ENCODE results near the gene FLNC. TPM values are rescaled to one million over a fixed set of nuclear protein-coding genes. Genes with fewer than 3 reads are reported as not detected.
A peak's percentile ranks its signal among the peaks of the same experiment; 100 is the strongest.

The FLNC gene
- total and polyA plus RNA-seq, 2 donors (not counting 1 experiment from before 2014, with no cell fraction given), result 0.01 TPM; not detected in 1

DNA sequence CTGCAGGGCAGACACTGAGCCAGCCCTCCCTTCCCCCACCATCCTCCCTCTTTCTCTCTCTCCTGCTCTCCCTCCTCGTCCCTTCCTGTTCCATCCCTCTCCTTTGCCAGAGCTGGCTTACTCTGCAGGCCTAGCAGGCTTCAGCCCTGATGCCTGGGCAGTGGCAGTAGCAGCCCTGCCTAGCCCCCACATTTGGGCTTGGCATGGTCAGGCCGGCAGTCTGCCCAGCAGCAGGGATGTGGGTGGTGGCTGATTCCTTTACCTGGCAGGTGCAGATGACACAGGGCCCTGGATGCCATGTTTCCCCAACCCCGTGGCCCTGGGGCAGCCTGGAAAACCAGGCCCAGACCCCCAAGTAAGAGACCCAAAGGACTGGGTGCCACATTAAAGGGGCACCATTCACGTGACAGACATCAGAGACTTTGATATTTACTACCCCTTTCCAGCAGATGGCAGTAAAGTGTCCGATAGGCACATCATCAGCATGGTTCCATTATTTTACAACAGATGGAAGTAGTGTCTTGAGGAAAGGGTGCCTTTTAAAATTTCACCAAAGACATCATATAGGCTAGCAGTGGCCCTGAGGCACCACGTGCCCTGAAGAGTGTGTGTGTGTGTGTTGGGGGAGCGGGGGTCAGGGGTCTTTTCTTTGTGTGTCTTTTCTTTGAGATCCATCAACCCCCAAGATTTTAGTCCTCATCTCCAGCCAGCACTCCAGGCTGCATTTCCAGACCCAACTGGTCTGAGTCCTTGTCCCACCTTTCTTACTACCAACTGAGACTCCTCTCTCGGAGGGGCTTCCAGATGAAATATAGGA, 74.4 kb downstream of the FLNC start:
- POLR2A ChIA-PET, result no interaction called here
- peak overlapping the region; percentile 40 for H2AFZ ChIP-seq (ENCODE audit: insufficient read depth, low read depth, low read length, poor library complexity, severe bottlenecking)
- H3K9ac ChIP-seq (ENCODE audit: low read length), result no peak overlapping the region

More for the DNA sequence above, 74.4 kb downstream of the FLNC start:
- peaks cover 0 to 15% (median 5%) of the 10 kb centered on the region in 4 experiments for H3K27me3 ChIP-seq (replicated peaks in 1 of 4; ENCODE audit: control extremely low read depth in 1 of 4, control insufficient read depth in 3 of 4, insufficient read depth in 4 of 4, low read length in 3 of 4)
- H3K4me2 ChIP-seq (replicated peaks; ENCODE audit: low read depth, low read length, poor library complexity, severe bottlenecking), result peak overlapping the region; percentile 39
- DNase-seq (peak; percentile 84), ATAC-seq (ENCODE audit: low read depth) (peak; percentile 89)
- CTCF ChIA-PET, result interaction anchor here (0.9 to 2.8 kb wide), 15 partner anchors 10 to 305 kb away, joined by 3 to 28 read pairs (median 4); no protein-coding TSS in a partner anchor
- no peak overlapping the region for H3K4me3 Mint-ChIP-seq
- peaks cover 0 to 3% (median 3%) of the 10 kb centered on the region in 3 donors for H3K9me3 ChIP-seq (ENCODE audit: control extremely low read depth in 1 of 3, control insufficient read depth in 2 of 3, insufficient read depth in 1 of 3, low read length in 2 of 3)
- 48% methylated on average over 3 of the region's 8 CpGs for WGBS (ENCODE audit: insufficient coverage)
- H3K27me3 Mint-ChIP-seq, result peaks cover 20% of the 10 kb centered on the region
- intact Hi-C loops (cut with micrococcal nuclease), result loop anchor here (1.0 to 2.0 kb wide), 4 partner anchors 34 to 187 kb away; no protein-coding TSS in a partner anchor
- no peak overlapping the region for H3K27ac Mint-ChIP-seq
- peaks cover 3 to 9% of the 10 kb centered on the region in 2 donors for H3K4me1 ChIP-seq (ENCODE audit: control insufficient read depth in 2 of 2, insufficient read depth in 2 of 2, low read length in 2 of 2)
- no peaks in the 10 kb centered on the region for H3K79me2 ChIP-seq (ENCODE audit: control insufficient read depth, insufficient read depth, low read length)
- peaks cover 11% of the 10 kb centered on the region for H3K4me1 Mint-ChIP-seq
- H3K27ac ChIP-seq (ENCODE audit: low read length in 2 of 2), result no peak overlapping the region
- H3K4me3 ChIP-seq (ENCODE audit: control extremely low read depth in 1 of 5, extremely low read depth in 1 of 5, insufficient read depth in 1 of 5, low read depth in 2 of 5, low read length in 4 of 5), result no peak overlapping the region
- no peaks in the 10 kb centered on the region for H4K20me1 ChIP-seq (ENCODE audit: control insufficient read depth, insufficient read depth, low read length, poor library complexity, severe bottlenecking)
- no peaks in the 10 kb centered on the region for H3K9me3 Mint-ChIP-seq (ENCODE audit: insufficient read depth)
- H3K36me3 ChIP-seq (replicated peaks in 1 of 2; ENCODE audit: control extremely low read depth in 1 of 2, control insufficient read depth in 1 of 2, extremely low read depth in 1 of 2, insufficient read depth in 2 of 2, low read length in 1 of 2), result no peaks in the 10 kb centered on the region
- TF ChIP-seq, protein P1, sequence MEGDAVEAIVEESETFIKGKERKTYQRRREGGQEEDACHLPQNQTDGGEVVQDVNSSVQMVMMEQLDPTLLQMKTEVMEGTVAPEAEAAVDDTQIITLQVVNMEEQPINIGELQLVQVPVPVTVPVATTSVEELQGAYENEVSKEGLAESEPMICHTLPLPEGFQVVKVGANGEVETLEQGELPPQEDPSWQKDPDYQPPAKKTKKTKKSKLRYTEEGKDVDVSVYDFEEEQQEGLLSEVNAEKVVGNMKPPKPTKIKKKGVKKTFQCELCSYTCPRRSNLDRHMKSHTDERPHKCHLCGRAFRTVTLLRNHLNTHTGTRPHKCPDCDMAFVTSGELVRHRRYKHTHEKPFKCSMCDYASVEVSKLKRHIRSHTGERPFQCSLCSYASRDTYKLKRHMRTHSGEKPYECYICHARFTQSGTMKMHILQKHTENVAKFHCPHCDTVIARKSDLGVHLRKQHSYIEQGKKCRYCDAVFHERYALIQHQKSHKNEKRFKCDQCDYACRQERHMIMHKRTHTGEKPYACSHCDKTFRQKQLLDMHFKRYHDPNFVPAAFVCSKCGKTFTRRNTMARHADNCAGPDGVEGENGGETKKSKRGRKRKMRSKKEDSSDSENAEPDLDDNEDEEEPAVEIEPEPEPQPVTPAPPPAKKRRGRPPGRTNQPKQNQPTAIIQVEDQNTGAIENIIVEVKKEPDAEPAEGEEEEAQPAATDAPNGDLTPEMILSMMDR (IDR thresholded peaks at IDR 0.05), result peak; percentile 85
- TF ChIP-seq EZH2 (IDR thresholded peaks at IDR 0.05; ENCODE audit: borderline replicate concordance, insufficient read depth, low read depth, low read length, poor library complexity, severe bottlenecking), result no peak

All from B cell (primary cell).